Measurements from ENCODE around the gene TSEN2.

- no peak for TF ChIP-seq EP300 (IDR thresholded peaks at IDR 0.05; ENCODE audit: low read length)
- no peak for TF ChIP-seq BRD4 (IDR thresholded peaks at IDR 0.05)
- TF ChIP-seq STAT5A (IDR thresholded peaks at IDR 0.05; ENCODE audit: borderline replicate concordance, low read length) = no peak
- no peak for TF ChIP-seq HDAC2 (IDR thresholded peaks at IDR 0.05)
- TF ChIP-seq ESRRA (IDR thresholded peaks at IDR 0.05; ENCODE audit: borderline replicate concordance, low read depth) = no peak
- no peak for TF ChIP-seq IRF1 (CRISPR knock-in tag; IDR thresholded peaks at IDR 0.05; ENCODE audit: borderline replicate concordance)
- TF ChIP-seq SIN3A (IDR thresholded peaks at IDR 0.05; ENCODE audit: borderline replicate concordance in 2 of 2, control insufficient read depth in 1 of 2, low read depth in 2 of 2, low read length in 2 of 2) = no peak
- TF ChIP-seq ZNF217 (CRISPR knock-in tag; IDR thresholded peaks at IDR 0.05) = no peak
- no peak for TF ChIP-seq CBFA2T3 (IDR thresholded peaks at IDR 0.05)
- TF ChIP-seq USF2 (CRISPR knock-in tag; IDR thresholded peaks at IDR 0.05) = no peak
- TF ChIP-seq, protein P1, sequence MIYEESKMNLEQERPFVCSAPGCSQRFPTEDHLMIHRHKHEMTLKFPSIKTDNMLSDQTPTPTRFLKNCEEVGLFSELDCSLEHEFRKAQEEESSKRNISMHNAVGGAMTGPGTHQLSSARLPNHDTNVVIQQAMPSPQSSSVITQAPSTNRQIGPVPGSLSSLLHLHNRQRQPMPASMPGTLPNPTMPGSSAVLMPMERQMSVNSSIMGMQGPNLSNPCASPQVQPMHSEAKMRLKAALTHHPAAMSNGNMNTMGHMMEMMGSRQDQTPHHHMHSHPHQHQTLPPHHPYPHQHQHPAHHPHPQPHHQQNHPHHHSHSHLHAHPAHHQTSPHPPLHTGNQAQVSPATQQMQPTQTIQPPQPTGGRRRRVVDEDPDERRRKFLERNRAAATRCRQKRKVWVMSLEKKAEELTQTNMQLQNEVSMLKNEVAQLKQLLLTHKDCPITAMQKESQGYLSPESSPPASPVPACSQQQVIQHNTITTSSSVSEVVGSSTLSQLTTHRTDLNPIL (CRISPR knock-in tag; IDR thresholded peaks at IDR 0.05) = no peak
- no peak for TF ChIP-seq POLR2AphosphoS2 (IDR thresholded peaks at IDR 0.05; ENCODE audit: low read length)
Observed at GRCh38 chr3:12438318-12438717, 46.0 kb upstream of the TSEN2 start.

Data from K562 (cell line).